ENCODE results near the gene GHITM. TPM values are rescaled to one million over a fixed set of nuclear protein-coding genes. Genes with fewer than 3 reads are reported as not detected.

The GHITM gene
- total and polyA plus RNA-seq, 7 donors, result 140 to 618 (median 212) TPM

- no peak for DNase-seq
- H3K36me3 ChIP-seq, result no peaks in the 10 kb centered on the region
- no peaks in the 10 kb centered on the region for H3K27me3 ChIP-seq
- no peaks in the 10 kb centered on the region for H3K9me3 ChIP-seq
- 17 to 55% methylated on average over 2 of the region's 2 CpGs for WGBS, 2 donors
- TF ChIP-seq EP300 (IDR thresholded peaks at IDR 0.05), result no peak
- no peak for TF ChIP-seq CTCF (IDR thresholded peaks at IDR 0.05)
- no peak for TF ChIP-seq POLR2A (IDR thresholded peaks at IDR 0.05)
- TF ChIP-seq POLR2AphosphoS5 (IDR thresholded peaks at IDR 0.05), result no peak
- no peak overlapping the region for H3K4me3 ChIP-seq
- no peak overlapping the region for H3K27ac ChIP-seq
- intact Hi-C loops (cut with DNase I), result loop anchor here (5.0 kb wide), 1 partner anchor 59 kb away; no protein-coding TSS in a partner anchor
- H3K4me1 ChIP-seq, result peaks cover 0 to 10% (median 8%) of the 10 kb centered on the region in 4 donors
Measured at GRCh38 chr10:84135836-84136235, 3.5 kb upstream of the GHITM start.

GRCh38 chr10:84137811-84138210, 1.5 kb upstream of the GHITM start:
- Histone ChIP-seq H3K9me3 (no peaks in the 10 kb centered on the region), H3K36me3 (peaks cover 0 to 16% (median 2%) of the 10 kb centered on the region in 4 donors), H3K27ac (no peak overlapping the region), H3K4me1 (peaks cover 0 to 21% (median 16%) of the 10 kb centered on the region in 4 donors), H3K27me3 (no peaks in the 10 kb centered on the region), H3K4me3 (no peak overlapping the region)
- no peak for DNase-seq
- TF ChIP-seq POLR2A (IDR thresholded peaks at IDR 0.05) (no peak), POLR2AphosphoS5 (IDR thresholded peaks at IDR 0.05) (no peak), CTCF (IDR thresholded peaks at IDR 0.05) (no peak), EP300 (IDR thresholded peaks at IDR 0.05) (no peak)
- WGBS, 2 donors, result 21 to 75% methylated on average over 2 of the region's 2 CpGs
- intact Hi-C loops (cut with DNase I), result loop anchor here (5.0 kb wide), 1 partner anchor 61 kb away; no protein-coding TSS in a partner anchor

- 26 to 65% methylated on average over 20 of the region's 20 CpGs for WGBS, 2 donors
- intact Hi-C loops (cut with DNase I), result loop anchor here (5.0 kb wide), 1 partner anchor 61 kb away; no protein-coding TSS in a partner anchor
- H3K4me3 ChIP-seq, result peak overlapping the region; percentile 30 to 99 (median 96)
- no peak for TF ChIP-seq EP300 (IDR thresholded peaks at IDR 0.05)
- no peak for TF ChIP-seq POLR2AphosphoS5 (IDR thresholded peaks at IDR 0.05)
- no peak for TF ChIP-seq POLR2A (IDR thresholded peaks at IDR 0.05)
- no peak for TF ChIP-seq CTCF (IDR thresholded peaks at IDR 0.05)
- H3K9me3 ChIP-seq, result no peaks in the 10 kb centered on the region
- no peak for DNase-seq
- H3K36me3 ChIP-seq, result peaks cover 0 to 24% (median 9%) of the 10 kb centered on the region in 4 donors
- H3K4me1 ChIP-seq, result peaks cover 0 to 21% (median 16%) of the 10 kb centered on the region in 4 donors
- no peaks in the 10 kb centered on the region for H3K27me3 ChIP-seq
- H3K27ac ChIP-seq, result peak overlapping the region; percentile 95 to 98 (median 97)
Measured at GRCh38 chr10:84138478-84139125, 707 bp upstream of the GHITM start.

GRCh38 chr10:84140036-84140379, 699 bp downstream of the GHITM start:
- intact Hi-C loops (cut with DNase I), result loop anchor here (5.0 kb wide), 1 partner anchor 187 kb away; the partner anchor contains the start of gene CCSER2
- Histone ChIP-seq H3K36me3 (peaks cover 8 to 38% (median 20%) of the 10 kb centered on the region in 4 donors), H3K4me3 (peak overlapping the region; percentile 95 to 99 (median 97)), H3K4me1 (peaks cover 0 to 21% (median 16%) of the 10 kb centered on the region in 4 donors), H3K27ac (peak overlapping the region; percentile 95 to 98 (median 97)), H3K27me3 (no peaks in the 10 kb centered on the region), H3K9me3 (no peaks in the 10 kb centered on the region)
- no peak for DNase-seq
- TF ChIP-seq EP300 (IDR thresholded peaks at IDR 0.05), result no peak
- TF ChIP-seq CTCF (IDR thresholded peaks at IDR 0.05), result no peak
- TF ChIP-seq POLR2A (IDR thresholded peaks at IDR 0.05), result no peak
- TF ChIP-seq POLR2AphosphoS5 (IDR thresholded peaks at IDR 0.05), result no peak
- WGBS, 2 donors, result 1 to 9% methylated on average over 12 of the region's 12 CpGs
